Forelimb muscle (tissue), 1 donor: Measurements from ENCODE around the gene GRB14. TPM values are rescaled to one million over a fixed set of nuclear protein-coding genes. Genes with fewer than 3 reads are reported as not detected.

Source experiments
- DNase-seq: peaks from one replicate; pipeline ENCODE4 v3.0.0-alpha.2; 2013; ENCODE audit warnings: low read depth
- polyA plus RNA-seq: library from polyadenylated mRNA; unstranded; fragments of 120-200 nt; gene quantifications from one replicate; pipeline ENCODE4 v1.2.1, GENCODE V29; 2013; ENCODE audit not compliant: insufficient read length

GRB14 gene
- polyA plus RNA-seq, 1 donor, result 1.3 TPM

- no peak for DNase-seq
Measured at GRCh38 chr2:164613321-164613982, 7.8 kb downstream of the GRB14 start.

DNA sequence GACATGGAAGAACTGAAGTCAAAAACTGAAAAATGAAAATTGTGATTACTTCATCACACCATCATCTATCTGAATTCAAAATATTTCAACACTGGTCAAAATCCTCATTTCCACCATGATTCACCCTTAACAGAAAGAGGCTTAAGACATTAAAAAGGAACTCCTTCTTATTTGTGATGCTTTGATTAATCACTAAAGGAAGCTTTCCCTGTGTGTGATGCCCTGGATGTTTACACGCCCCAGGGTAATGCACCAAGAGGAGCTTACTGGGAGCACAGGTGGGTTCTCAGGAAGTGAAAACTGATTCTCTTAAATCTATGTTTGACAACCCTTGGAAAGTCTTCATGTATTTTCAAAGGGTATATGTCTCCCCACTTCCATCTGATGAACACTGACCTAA lies 11.5 kb downstream of the GRB14 start:
- DNase-seq, result no peak

DNA sequence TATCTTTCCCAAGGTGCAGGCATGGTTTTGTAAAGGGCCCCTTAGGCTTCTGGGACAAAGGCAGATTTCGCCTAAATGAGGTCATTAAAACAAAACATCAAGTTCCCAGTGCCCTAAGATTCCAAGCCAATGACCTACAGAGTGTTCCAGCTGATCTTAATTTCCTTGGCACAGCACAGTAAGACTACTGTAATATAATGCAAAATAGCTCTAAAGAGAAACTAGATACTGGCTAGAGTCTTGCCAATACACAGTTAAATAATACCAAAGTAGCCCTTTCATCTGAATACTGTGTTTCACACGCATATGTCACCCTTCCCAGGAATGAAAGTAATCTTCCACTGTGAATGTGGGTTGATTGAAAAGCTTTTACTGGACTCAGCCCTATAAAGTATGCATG lies 14.7 kb downstream of the GRB14 start:
- DNase-seq, result no peak

- DNase-seq, result no peak
Measured at GRCh38 chr2:164605295-164605694, 16.0 kb downstream of the GRB14 start.

DNA sequence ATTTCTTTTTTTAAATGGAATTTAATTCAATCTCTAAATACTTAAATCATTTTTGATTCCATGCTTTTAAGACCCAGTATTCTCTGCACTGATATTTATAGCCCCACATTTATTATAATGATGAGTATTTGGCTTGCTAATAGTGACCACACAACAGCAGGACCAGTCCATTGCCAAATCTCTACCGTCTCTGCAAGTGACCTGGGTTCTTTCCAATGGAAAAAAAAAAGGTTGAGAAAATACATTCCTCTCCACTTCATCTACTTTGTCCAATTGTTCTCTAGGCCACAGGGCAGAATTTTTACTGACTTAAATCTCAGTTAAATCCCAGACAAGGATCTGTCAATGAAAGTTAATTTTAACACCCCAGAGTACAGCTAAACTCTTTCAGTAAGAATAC lies 20.5 kb downstream of the GRB14 start:
- DNase-seq, result no peak

- DNase-seq, result peak; percentile 16
Measured at GRCh38 chr2:164599954-164600589, 21.2 kb downstream of the GRB14 start.

GRCh38 chr2:164597983-164598382 lies 23.3 kb downstream of the GRB14 start:
- no peak for DNase-seq

- DNase-seq, result no peak
Measured at GRCh38 chr2:164595031-164595430, 26.3 kb downstream of the GRB14 start.

DNA sequence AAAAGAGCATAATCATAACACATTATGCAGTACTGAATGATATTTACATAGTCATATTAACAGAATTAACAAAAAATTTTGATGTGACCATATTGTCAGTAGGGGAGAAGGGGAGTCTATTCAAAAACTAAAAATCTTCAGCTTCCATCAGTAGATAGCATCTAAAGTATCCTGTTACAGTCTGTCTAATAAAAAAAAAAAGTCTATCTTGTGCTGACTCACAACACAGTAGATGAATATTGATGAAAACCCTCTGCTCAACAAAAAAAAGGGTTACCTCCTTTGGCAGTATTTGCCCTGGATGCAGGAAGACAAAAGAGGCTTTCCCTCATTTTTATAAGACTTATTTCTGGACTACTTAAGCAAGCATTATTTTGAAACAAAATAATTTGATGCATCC lies 27.3 kb downstream of the GRB14 start:
- DNase-seq, result no peak

DNA sequence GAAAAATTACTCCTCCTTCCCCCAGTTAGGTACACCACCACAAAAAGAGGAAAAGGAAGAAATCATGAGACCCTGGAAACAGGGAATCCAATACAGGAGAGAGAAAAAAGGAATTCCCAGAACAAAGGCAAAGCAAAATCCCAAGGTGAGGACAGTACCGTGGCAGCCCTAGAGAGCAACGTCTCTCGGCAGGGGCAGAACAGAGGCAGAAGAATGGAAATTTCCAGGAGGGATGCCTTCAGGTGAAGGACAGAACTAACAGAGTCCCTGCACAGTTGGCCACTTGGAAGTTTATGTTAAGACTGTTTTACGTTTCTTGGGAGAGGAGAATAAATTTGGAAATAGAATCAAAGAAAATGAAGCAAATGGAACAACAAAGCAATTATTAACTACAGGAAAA lies 27.7 kb downstream of the GRB14 start:
- no peak for DNase-seq

GRCh38 chr2:164589522-164589921 lies 31.8 kb downstream of the GRB14 start:
- no peak for DNase-seq

DNA sequence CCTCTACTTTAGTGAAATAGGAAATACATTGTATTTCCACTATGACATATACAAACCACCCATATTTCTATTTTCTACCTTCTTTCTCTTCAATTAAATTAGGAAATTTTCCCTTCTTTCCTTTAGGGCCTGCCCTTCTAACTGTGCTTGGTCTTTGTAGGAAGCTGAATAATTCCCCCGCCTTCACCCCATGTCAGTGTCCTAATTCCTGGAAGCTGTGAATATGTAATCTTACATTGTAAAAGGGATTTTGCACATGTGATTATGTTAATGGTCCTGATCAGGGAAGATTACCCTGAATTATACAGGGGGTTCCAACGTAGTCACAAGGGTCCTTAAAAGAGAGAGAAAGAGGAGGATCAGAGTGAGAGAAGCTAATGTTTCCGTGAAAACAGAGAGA lies 40.2 kb downstream of the GRB14 start:
- no peak for DNase-seq

GRCh38 chr2:164574931-164575330 lies 46.4 kb downstream of the GRB14 start:
- no peak for DNase-seq

- no peak for DNase-seq
Measured at GRCh38 chr2:164570475-164570874, 50.8 kb downstream of the GRB14 start.

DNA sequence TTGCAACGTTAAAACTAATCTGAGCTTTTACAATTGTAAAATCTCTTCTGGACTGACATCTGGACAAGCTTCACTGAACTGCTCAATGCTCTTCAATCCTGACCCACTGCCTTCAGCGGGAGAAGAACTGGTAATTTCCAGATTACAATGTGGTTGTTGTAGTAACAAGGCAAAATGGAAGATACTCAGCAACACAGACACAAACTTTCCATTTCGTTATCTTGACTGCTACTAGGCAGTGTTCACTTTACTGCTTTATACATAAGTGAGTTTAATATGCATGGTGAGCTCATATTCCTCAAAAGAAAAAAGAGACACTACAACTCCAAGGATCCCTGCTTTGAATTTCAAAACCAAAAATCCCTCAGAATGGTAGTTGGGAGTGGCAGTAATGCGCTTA lies 51.9 kb downstream of the GRB14 start:
- DNase-seq, result no peak

GRCh38 chr2:164568317-164568716 lies 53.0 kb downstream of the GRB14 start:
- DNase-seq, result no peak

- DNase-seq, result no peak
Measured at GRCh38 chr2:164567335-164567989, 53.8 kb downstream of the GRB14 start.

- DNase-seq, result no peak
Measured at GRCh38 chr2:164565359-164565758, 55.9 kb downstream of the GRB14 start.

GRCh38 chr2:164562666-164563065 lies 58.6 kb downstream of the GRB14 start:
- DNase-seq, result no peak

DNA sequence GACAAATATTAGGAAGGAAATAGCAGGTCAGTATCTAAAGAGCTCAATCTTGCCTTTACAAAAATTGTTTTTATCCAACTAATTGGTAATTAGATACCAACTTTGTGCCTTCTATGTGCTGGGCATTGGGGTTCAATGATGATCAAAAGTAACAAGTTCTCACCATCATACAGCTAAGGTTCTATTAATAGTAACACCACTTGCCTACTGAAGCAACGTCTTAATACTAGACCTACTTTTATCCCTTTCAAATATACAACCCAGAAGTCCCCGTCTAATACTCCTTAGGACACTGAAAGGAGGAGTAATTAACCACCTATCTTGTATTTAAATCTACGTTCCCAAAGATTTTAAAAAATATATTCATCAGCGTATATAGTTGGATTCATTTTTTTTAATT lies 59.3 kb downstream of the GRB14 start:
- DNase-seq, result no peak

- DNase-seq, result no peak
Measured at GRCh38 chr2:164561416-164561815, 59.9 kb downstream of the GRB14 start.

DNA sequence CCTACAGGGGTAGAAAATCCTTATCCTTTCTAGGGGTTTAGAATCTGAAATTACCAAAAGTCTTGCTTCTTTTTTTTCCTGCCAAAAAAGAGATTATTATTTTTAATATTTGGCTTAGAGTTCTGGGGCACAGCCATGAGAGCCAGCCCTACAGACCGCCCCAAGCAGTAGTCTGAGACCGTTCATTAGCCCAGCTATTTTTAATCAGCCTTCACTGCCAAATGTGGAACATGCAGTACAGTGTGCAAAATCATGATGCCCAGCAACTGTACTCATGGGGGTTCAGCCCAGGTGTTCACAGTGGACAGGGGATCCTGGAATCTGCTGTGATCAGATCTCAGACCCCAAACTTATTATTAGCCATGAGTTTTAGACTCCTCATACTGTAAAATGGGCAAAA lies 60.4 kb downstream of the GRB14 start:
- no peak for DNase-seq

GRCh38 chr2:164560181-164560792 lies 61.0 kb downstream of the GRB14 start:
- DNase-seq, result peak; percentile 11
